H1 (cell line): ENCODE results near the gene RNGTT. TPM values are rescaled to one million over a fixed set of nuclear protein-coding genes. Genes with fewer than 3 reads are reported as not detected.

Experiments
- CTCF ChIA-PET: fragments of 300-600 bp; sonication (Branson Sonifier 250); formaldehyde crosslinking; loops from one replicate; lab custom pipeline; 2021; ENCODE audit not compliant: partially characterized antibody; lab: Charles Lee
- POLR2A ChIA-PET: fragments of 300-600 bp; sonication (Branson Sonifier 250); formaldehyde crosslinking; loops from one replicate; lab custom pipeline; 2021; ENCODE audit warnings: inconsistent platforms; ENCODE audit not compliant: partially characterized antibody; lab: Charles Lee
- DNase-seq, 2 experiments: peaks; one replicate each; pipeline versions ENCODE4 v3.0.0 to v3.0.0-alpha.2; 2010 to 2022; ENCODE audit warnings: low spot score in 2 of 2, low read depth in 1 of 2, mixed read lengths in 1 of 2
- FAIRE-seq: peaks from 2 replicates; lab custom pipeline; 2011; peaks lifted over from hg19 to GRCh38; lab: Jason Lieb, UNC
- H2AFZ ChIP-seq: 2 replicates; pipeline ENCODE4 v1.8.1; 2012; ENCODE audit warnings: low read length, inconsistent platforms
- H2AK5ac ChIP-seq: 2 replicates; pipeline ENCODE4 v1.6.1; 2013; ENCODE audit warnings: low read depth, low read length
- H2BK120ac ChIP-seq: replicated peaks from 2 replicates; pipeline ENCODE3; 2013; ENCODE audit warnings: low read depth, low read length, inconsistent platforms
- H2BK12ac ChIP-seq: 2 replicates; pipeline ENCODE4 v1.6.1; 2013; ENCODE audit warnings: low read depth, low read length
- H2BK15ac ChIP-seq: 2 replicates; pipeline ENCODE4 v1.6.1; 2013; ENCODE audit warnings: low read length
- H2BK20ac ChIP-seq: 2 replicates; pipeline ENCODE4 v1.6.1; 2013; ENCODE audit warnings: low read length
- H2BK5ac ChIP-seq: 2 replicates; pipeline ENCODE4 v1.6.1; 2013; ENCODE audit warnings: low read depth, low read length
- H3K14ac ChIP-seq: 2 replicates; pipeline ENCODE4 v1.6.1; 2013; ENCODE audit warnings: inconsistent platforms; ENCODE audit not compliant: insufficient read length
- H3K18ac ChIP-seq: 2 replicates; pipeline ENCODE4 v1.6.1; 2013; ENCODE audit warnings: low read length; ENCODE audit errors: extremely low read depth
- H3K23ac ChIP-seq: 2 replicates; pipeline ENCODE4 v1.6.1; 2013; ENCODE audit warnings: inconsistent platforms; ENCODE audit not compliant: insufficient read length
- H3K23me2 ChIP-seq: 2 replicates; pipeline ENCODE4 v1.6.1; 2013; ENCODE audit warnings: low read depth, low read length
- H3K27ac ChIP-seq: 2 replicates; pipeline ENCODE4 v1.6.1; 2011; ENCODE audit warnings: low read depth, low read length, inconsistent platforms
- H3K27me3 ChIP-seq, 4 experiments: replicated peaks in 1 of 4; 1 replicate in 1 of 4; 2 replicates in 3 of 4; pipeline versions ENCODE4 v1.6.1 to v1.8.1; 2011 to 2013; ENCODE audit warnings: low read length in 3 of 4, mild to moderate bottlenecking in 3 of 4, inconsistent platforms in 2 of 4, mixed read lengths in 2 of 4, moderate library complexity in 1 of 4; ENCODE audit not compliant: control insufficient read depth in 3 of 4, insufficient read depth in 3 of 4; ENCODE audit errors: extremely low read depth in 1 of 4
- H3K36me3 ChIP-seq, 4 experiments: 2 replicates each; pipeline versions ENCODE4 v1.6.1 to v1.8.1; 2011 to 2013; ENCODE audit warnings: mild to moderate bottlenecking in 4 of 4, low read length in 3 of 4, moderate library complexity in 2 of 4, control low read depth in 1 of 4, inconsistent platforms in 1 of 4; ENCODE audit not compliant: insufficient read depth in 4 of 4, control insufficient read depth in 2 of 4
- H3K4ac ChIP-seq: replicated peaks from 2 replicates; pipeline ENCODE3; 2013; ENCODE audit warnings: low read length, low read depth, mixed read lengths, inconsistent platforms; ENCODE audit not compliant: insufficient read length
- H3K4me1 ChIP-seq, 4 experiments: replicated peaks in 1 of 4; 1 replicate in 1 of 4; 2 replicates in 3 of 4; pipeline versions ENCODE4 v1.6.1 to v1.8.1; 2011 to 2013; ENCODE audit warnings: low read length in 3 of 4, inconsistent platforms in 2 of 4, mixed read lengths in 1 of 4; ENCODE audit not compliant: insufficient read depth in 4 of 4, control insufficient read depth in 3 of 4
- H3K4me2 ChIP-seq, 2 experiments: 2 replicates each; pipeline versions ENCODE4 v1.6.1 to v1.8.1; 2011 to 2013; ENCODE audit warnings: low read depth in 2 of 2, low read length in 2 of 2, control low read depth in 1 of 2, inconsistent platforms in 1 of 2, mild to moderate bottlenecking in 1 of 2; ENCODE audit not compliant: insufficient read depth in 1 of 2
- H3K4me3 ChIP-seq, 4 experiments: fragments of 200-600, 300-600 bp in 1 of 4; sonication (generic), shearing (Covaris generic), sonication (Bioruptor Twin) in 1 of 4; 2 replicates each; pipeline versions ENCODE4 v1.5.1 to v1.8.1; 2011 to 2016; ENCODE audit warnings: low read length in 4 of 4, low read depth in 3 of 4, control low read depth in 2 of 4, inconsistent platforms in 2 of 4, mild to moderate bottlenecking in 2 of 4, mixed read lengths in 1 of 4, moderate library complexity in 1 of 4; ENCODE audit not compliant: insufficient read depth in 2 of 4; ENCODE audit errors: extremely low read depth in 1 of 4
- H3K56ac ChIP-seq: replicated peaks from 2 replicates; pipeline ENCODE3; 2013; ENCODE audit warnings: low read depth, mild to moderate bottlenecking, mixed read lengths, low read length, inconsistent platforms; ENCODE audit not compliant: insufficient read length
- H3K79me1 ChIP-seq: 2 replicates; pipeline ENCODE4 v1.6.1; 2013; ENCODE audit warnings: low read depth, low read length, control low read depth
- H3K79me2 ChIP-seq, 2 experiments: 2 replicates each; pipeline versions ENCODE4 v1.6.1 to v1.8.1; 2012 to 2013; ENCODE audit warnings: low read length in 2 of 2, mild to moderate bottlenecking in 2 of 2, inconsistent platforms in 1 of 2; ENCODE audit not compliant: insufficient read depth in 2 of 2, control insufficient read depth in 1 of 2
- H3K9ac ChIP-seq, 4 experiments: replicated peaks in 1 of 4; 1 replicate in 1 of 4; 2 replicates in 3 of 4; pipeline versions ENCODE4 v1.6.1 to v1.8.1; 2011 to 2013; ENCODE audit warnings: low read depth in 3 of 4, low read length in 3 of 4, control low read depth in 2 of 4, mild to moderate bottlenecking in 2 of 4, moderate library complexity in 2 of 4, inconsistent platforms in 1 of 4; ENCODE audit errors: extremely low read depth in 1 of 4
- H3K9me3 ChIP-seq, 2 experiments: 2 replicates each; pipeline versions ENCODE4 v1.6.1 to v1.8.1; 2012 to 2013; ENCODE audit warnings: mild to moderate bottlenecking in 2 of 2, moderate library complexity in 2 of 2, control low read depth in 1 of 2, inconsistent platforms in 1 of 2, low read depth in 1 of 2, low read length in 1 of 2, mixed read lengths in 1 of 2; ENCODE audit not compliant: insufficient read depth in 2 of 2
- H4K20me1 ChIP-seq, 2 experiments: replicated peaks in 1 of 2; 2 replicates each; pipeline versions ENCODE3 to v1.8.1; 2011 to 2013; ENCODE audit warnings: inconsistent platforms in 2 of 2, low read length in 2 of 2, mild to moderate bottlenecking in 1 of 2; ENCODE audit not compliant: insufficient read depth in 2 of 2, control insufficient read depth in 1 of 2
- H4K5ac ChIP-seq: 2 replicates; pipeline ENCODE4 v1.6.1; 2013; ENCODE audit warnings: low read length, low read depth, mixed read lengths, inconsistent platforms; ENCODE audit not compliant: insufficient read length
- H4K8ac ChIP-seq: 2 replicates; pipeline ENCODE4 v1.8.0; 2013; ENCODE audit warnings: mild to moderate bottlenecking, moderate library complexity, low read length, inconsistent platforms; ENCODE audit not compliant: insufficient read depth; ENCODE audit errors: extremely low read depth
- H4K91ac ChIP-seq: replicated peaks from 2 replicates; pipeline ENCODE3; 2013; ENCODE audit warnings: low read length, mixed read lengths, inconsistent platforms; ENCODE audit not compliant: insufficient read length
- E2F6 ChIP-seq: IDR thresholded peaks from 2 replicates; pipeline ENCODE4 v1.6.1; 2012; ENCODE audit warnings: inconsistent platforms
- WGBS, 2 experiments: shearing (Covaris generic) in 1 of 2; methylation state at CpG; one replicate each; pipeline versions ENCODE4 v1.1.6 to v1.1.7; 2013 to 2015; ENCODE audit warnings: low lambda C conversion rate in 2 of 2, mixed read lengths in 2 of 2, inconsistent platforms in 1 of 2, low coverage in 1 of 2, missing lambda C conversion rate in 1 of 2; ENCODE audit not compliant: insufficient replicate concordance in 2 of 2, insufficient coverage in 1 of 2, insufficient read length in 1 of 2; ENCODE audit errors: extremely low coverage in 1 of 2, missing lambda C conversion rate in 1 of 2; 5-methylcytosine and 5-hydroxymethylcytosine counted together
- polyA plus RNA-seq, 7 experiments: library from polyadenylated mRNA; depleted of rRNA in 3 of 7; stranded (reverse) in 5 of 7; unstranded in 2 of 7; fragments of >200 nt in 5 of 7; fragments of 200-250 nt in 2 of 7; gene quantifications; 1 replicate in 5 of 7; 2 replicates in 1 of 7; 4 replicates in 1 of 7; pipeline versions ENCODE4 v1.2.1 to v1.2.3, GENCODE V29; 2011 to 2013; ENCODE audit warnings: missing spikeins in 2 of 7, mixed read lengths in 2 of 7
- total RNA-seq: library from RNA; stranded (reverse); fragmentation: NEBNext Ultra II Directional; extraction: Animal tissue kit (Norgen Biotek cat#: 25700); gene quantifications from 2 replicates; pipeline ENCODE4 v1.2.1, GENCODE V29; 2021

Gene RNGTT
- total and polyA plus RNA-seq, 2 of the 8 experiments (the other 6 are each of a cell fraction or from before 2014, with no cell fraction given) = 3.6 to 21.2 TPM

- Histone ChIP-seq H2BK12ac (no peak overlapping the region), H3K36me3 (no peaks in the 10 kb centered on the region; a peak in 1 of 8 replicates), H4K8ac (no peak overlapping the region), H3K4me2 (no peak overlapping the region), H3K27ac (no peak overlapping the region), H3K79me2 (no peaks in the 10 kb centered on the region), H3K9ac (no peak overlapping the region), H3K14ac (no peak overlapping the region), H3K56ac (no peak overlapping the region), H4K5ac (no peak overlapping the region), H2BK5ac (no peak overlapping the region), H3K4me1 (no peaks in the 10 kb centered on the region), H4K20me1 (no peaks in the 10 kb centered on the region), H3K4me3 (no peak overlapping the region), H3K9me3 (no peaks in the 10 kb centered on the region), H2BK120ac (no peak overlapping the region), H4K91ac (no peak overlapping the region), H3K79me1 (no peaks in the 10 kb centered on the region), H3K4ac (no peak overlapping the region), H2BK20ac (no peak overlapping the region), H3K23ac (no peak overlapping the region), H3K27me3 (no peaks in the 10 kb centered on the region), H2AK5ac (no peak overlapping the region), H3K18ac (no peak overlapping the region), H2AFZ (no peak overlapping the region), H2BK15ac (no peak overlapping the region), H3K23me2 (no peaks in the 10 kb centered on the region)
- ChIA-PET POLR2A (no interaction called here), CTCF (no interaction called here)
- WGBS, 2 experiments = 89% methylated on average over 5 of the region's 5 CpGs; no CpG with 5 or more reads in 1 of the 2 experiments
- no peak for TF ChIP-seq E2F6
- FAIRE-seq (no peak), DNase-seq (no peak)
Observed at GRCh38 chr6:88813045-88813444, 150.4 kb downstream of the RNGTT start.
